SK-MEL-5 (cell line): Measurements from ENCODE around the gene NDUFB11. TPM values are rescaled to one million over a fixed set of nuclear protein-coding genes. Genes with fewer than 3 reads are reported as not detected.

Experiments
- DNase-seq: peaks from one replicate; pipeline ENCODE4 v3.0.0-alpha.2; 2016; ENCODE audit warnings: low read depth, low spot score
- in situ Hi-C: cut with HindIII; loops from 2 replicates; pipeline ENCODE4 v1.10.0; 2016; ENCODE audit warnings: low sequenced_read_pairs, high pct_unique_total_duplicates, low pct_unique_long_range_greater_than_20kb
- polyA plus RNA-seq, 2 experiments: library from polyadenylated mRNA; depleted of rRNA; stranded (reverse); fragments of >200 nt; gene quantifications; 2 replicates each; pipeline ENCODE4 v1.2.3, GENCODE V29; 2015
- total RNA-seq: library from RNA; depleted of rRNA; stranded (reverse); fragments of >200 nt; shearing (Covaris generic); gene quantifications from 2 replicates; pipeline ENCODE4 v1.2.3, GENCODE V29; 2014; rRNA removed

The NDUFB11 gene
- 157 and 172 TPM in 2 replicates for total RNA-seq
- polyA plus RNA-seq (2015; cell fraction: cytosol; rRNA removed): 122 and 126 TPM in 2 replicates
- polyA plus RNA-seq (2015; cell fraction: nucleus; rRNA removed): 7.2 and 8.8 TPM in 2 replicates

GRCh38 chrX:47144626-47145394, at the start of gene NDUFB11, which contains the start of gene RBM10:
Gene NDUFB11 (minus strand): TSS chrX:47144702. CDS start chrX:47144679, 23 bp downstream.
Gene RBM10 (plus strand): TSS chrX:47145221. CDS start chrX:47147482, 2,261 bp downstream.
- peak; percentile 93 for DNase-seq

GRCh38 chrX:47193475-47194193, 49.1 kb upstream of the NDUFB11 start, which contains the start of gene UBA1:
Gene UBA1 (plus strand): TSS chrX:47193829. CDS start chrX:47198803, 4,974 bp downstream.
- in situ Hi-C loops: no loop called here
- peak; percentile 95 for DNase-seq

More at GRCh38 chrX:47144626-47145394, at the start of gene NDUFB11, which contains the start of gene RBM10:
- in situ Hi-C loops: no loop called here

DNA sequence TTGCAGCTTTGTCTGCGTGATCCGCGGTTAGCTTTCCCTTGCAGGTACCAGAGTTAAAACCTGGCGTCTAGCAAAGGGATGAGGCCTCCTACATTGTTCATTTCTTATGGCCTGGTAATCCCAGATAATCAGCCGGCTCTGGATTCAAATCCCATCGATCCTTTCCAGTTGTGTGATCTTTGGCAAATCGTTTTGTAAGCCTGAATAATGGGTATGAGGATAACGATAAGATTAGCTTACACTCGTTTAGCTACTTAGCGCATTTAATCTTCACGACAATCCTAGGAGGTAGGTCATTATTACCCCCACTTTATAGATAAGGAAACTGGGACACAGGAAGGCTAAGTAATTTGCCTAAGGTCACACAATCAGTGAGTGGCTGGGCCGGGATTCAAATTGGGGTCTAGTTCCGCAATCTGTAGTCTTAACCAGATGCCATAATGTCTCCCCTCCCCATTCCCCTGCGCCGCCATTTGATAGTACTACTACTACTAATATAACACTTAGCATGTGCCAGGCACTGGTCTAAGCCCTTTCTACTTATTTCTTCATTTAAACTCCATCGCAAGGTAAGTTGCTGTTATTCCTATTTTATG, 47.4 kb upstream of the NDUFB11 start:
- no peak for DNase-seq
- in situ Hi-C loops: no loop called here

GRCh38 chrX:47191331-47191730, 46.8 kb upstream of the NDUFB11 start:
- DNase-seq: no peak
- in situ Hi-C loops: no loop called here

- DNase-seq: peak; percentile 93
- in situ Hi-C loops: no loop called here
Observed at GRCh38 chrX:47190445-47191269, 46.2 kb upstream of the NDUFB11 start.

- no peak for DNase-seq
- in situ Hi-C loops: no loop called here
Observed at GRCh38 chrX:47189906-47190305, 45.4 kb upstream of the NDUFB11 start.

DNA sequence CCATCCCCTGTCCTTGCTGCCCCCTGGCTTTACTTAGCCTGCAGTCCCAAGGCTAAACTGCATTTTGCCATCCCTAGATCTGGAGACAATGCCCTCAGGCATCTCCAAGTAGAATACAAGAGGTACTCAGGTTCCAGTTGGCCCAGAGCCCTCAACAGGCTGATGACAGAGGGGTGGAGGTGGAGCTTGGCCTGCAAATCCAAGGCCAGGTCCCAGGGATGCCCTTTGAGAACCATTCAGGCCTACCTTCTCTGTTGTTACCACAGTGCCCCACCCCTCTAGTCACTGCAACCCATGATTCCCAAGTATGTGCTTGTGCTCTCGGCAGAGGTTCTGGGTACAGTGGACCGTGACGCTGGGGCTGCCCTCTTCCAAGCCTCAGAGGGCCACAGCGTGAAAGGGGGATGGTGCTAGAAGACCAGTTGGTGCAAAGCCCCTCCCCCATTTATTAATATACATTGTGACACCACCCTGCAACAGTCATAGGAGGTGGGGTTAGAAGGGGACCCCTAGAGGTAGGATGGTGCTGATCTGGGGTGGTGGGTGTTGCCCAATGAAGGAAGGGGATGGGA, 42.7 kb upstream of the NDUFB11 start:
- in situ Hi-C loops: no loop called here
- no peak for DNase-seq

GRCh38 chrX:47186096-47186740, 41.7 kb upstream of the NDUFB11 start:
- no peak for DNase-seq
- in situ Hi-C loops: no loop called here

DNA sequence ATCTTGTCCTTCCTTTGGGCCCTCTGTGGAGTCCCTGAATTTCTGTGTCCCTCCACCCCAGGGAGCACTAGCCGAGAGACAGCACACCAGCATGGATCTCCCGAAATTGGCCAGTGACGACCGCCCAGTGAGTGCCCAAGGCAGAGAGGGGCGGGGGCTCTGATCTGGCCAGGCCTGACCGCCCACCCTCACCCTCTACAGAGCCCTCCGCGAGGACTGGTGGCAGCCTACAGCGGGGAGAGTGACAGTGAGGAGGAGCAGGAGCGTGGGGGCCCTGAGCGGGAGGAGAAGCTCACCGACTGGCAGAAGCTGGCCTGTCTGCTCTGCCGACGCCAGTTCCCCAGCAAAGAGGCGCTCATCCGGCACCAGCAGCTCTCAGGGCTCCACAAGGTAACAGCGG, 40.7 kb upstream of the NDUFB11 start:
- in situ Hi-C loops: no loop called here

GRCh38 chrX:47184486-47184885, 40.0 kb upstream of the NDUFB11 start:
- in situ Hi-C loops: no loop called here

More for the DNA sequence above, 40.7 kb upstream of the NDUFB11 start:
- no peak for DNase-seq

DNA sequence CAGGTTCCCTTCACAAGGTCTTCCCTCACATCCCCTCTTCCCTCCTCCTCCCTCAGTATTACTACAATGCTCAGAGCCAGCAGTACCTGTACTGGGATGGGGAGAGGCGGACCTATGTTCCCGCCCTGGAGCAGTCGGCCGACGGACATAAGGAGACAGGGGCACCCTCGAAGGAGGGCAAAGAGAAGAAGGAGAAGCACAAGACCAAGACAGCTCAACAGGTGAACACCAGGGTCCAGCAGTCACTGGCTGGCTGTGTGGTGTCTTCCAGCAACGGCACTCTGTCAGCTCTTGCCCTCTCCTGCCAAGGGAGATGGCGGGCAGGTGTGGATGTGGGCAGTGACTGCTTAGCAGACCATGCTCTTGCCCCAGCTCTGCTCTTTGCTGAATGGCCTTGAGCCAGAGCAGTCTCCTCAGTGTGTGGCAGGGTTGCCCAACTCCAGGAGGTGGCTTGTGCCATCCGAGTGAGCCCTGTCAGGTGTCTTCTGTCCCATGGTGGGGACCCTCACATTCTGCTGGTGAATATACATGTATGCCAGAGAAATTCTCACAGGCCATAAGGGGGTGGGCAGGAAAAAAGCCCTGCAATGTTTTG, 37.7 kb upstream of the NDUFB11 start:
- no peak for DNase-seq
- in situ Hi-C loops: no loop called here

More at GRCh38 chrX:47184486-47184885, 40.0 kb upstream of the NDUFB11 start:
- DNase-seq: no peak

DNA sequence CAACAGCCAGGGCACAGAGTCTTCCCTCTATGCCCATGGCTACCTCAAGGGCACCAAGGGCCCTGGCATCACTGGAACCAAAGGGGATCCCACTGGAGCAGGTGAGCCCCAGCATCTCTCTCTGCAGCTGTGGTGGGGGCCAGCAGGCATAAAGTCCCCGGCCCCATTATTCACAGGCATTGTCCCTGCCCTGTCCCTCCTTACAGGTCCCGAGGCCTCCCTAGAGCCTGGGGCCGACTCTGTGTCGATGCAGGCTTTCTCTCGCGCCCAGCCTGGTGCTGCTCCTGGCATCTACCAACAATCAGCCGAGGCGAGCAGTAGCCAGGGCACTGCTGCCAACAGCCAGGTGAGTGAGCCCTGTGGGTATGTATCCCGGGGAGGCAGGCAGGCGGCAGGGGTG, 36.8 kb upstream of the NDUFB11 start:
- DNase-seq: no peak
- in situ Hi-C loops: no loop called here

DNA sequence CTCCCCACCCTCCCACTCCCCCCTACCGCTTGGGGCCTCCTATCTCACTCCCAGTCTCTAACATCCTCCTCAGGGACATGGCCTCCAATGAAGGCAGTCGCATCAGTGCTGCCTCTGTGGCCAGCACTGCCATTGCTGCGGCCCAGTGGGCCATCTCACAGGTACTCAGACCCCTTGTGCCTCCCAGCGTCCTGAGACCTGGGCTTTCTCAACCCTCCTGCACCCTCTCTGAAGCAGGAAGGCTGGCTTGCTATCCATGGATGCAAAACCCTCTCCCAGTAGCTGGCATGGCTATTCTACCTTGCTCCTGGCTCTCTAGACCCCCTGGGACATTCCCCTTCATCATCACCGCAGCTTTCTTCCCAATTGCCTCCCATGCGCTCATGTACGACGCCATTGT, 35.8 kb upstream of the NDUFB11 start:
- no peak for DNase-seq
- in situ Hi-C loops: no loop called here

GRCh38 chrX:47179928-47180255, 35.4 kb upstream of the NDUFB11 start:
- in situ Hi-C loops: no loop called here
- no peak for DNase-seq

GRCh38 chrX:47179221-47179927, 34.9 kb upstream of the NDUFB11 start:
- in situ Hi-C loops: no loop called here
- no peak for DNase-seq

GRCh38 chrX:47178337-47178736, 33.8 kb upstream of the NDUFB11 start:
- in situ Hi-C loops: no loop called here
- DNase-seq: no peak
